ENCODE measurements around the gene CPNE5.
"Not testable (repeated sequence)": the region's sequence is repeated elsewhere in the genome, so short reads cannot be mapped to it uniquely, and the experiment has no call there.

The CPNE5 gene

DNA sequence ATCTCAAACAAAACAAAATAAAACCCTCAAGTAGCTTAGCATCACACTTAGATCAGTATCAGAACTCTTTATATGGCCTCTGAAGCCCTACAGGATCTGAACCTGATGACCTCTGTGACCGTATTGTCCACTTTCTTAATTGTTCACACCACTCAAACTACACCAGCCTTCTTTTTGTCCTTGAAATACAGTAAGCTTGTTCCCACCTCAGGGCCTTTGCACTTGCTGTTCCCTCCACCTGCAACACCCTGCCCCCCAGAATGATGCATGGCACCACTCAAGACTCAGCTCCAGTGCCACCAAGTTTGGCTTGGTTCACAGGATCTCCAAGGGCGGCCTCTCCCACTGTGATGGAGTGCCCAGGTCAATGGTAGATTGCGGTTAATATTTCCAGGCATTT is 25.7 kb downstream of the CPNE5 start:
- DNase-seq (ENCODE audit: low spot score), result no peak
- no peak for TF ChIP-seq CTCF (IDR thresholded peaks at IDR 0.05; ENCODE audit: extremely low read depth, missing control alignments)

- DNase-seq (ENCODE audit: low spot score), result not testable (repeated sequence)
Observed at GRCh38 chr6:36813047-36813446, 26.2 kb downstream of the CPNE5 start.

- no peak for DNase-seq (ENCODE audit: low spot score)
- no peak for TF ChIP-seq CTCF (IDR thresholded peaks at IDR 0.05; ENCODE audit: extremely low read depth, missing control alignments)
Observed at GRCh38 chr6:36809941-36810803, 29.1 kb downstream of the CPNE5 start.

- no peak for TF ChIP-seq CTCF (IDR thresholded peaks at IDR 0.05; ENCODE audit: extremely low read depth, missing control alignments)
- no peak for DNase-seq (ENCODE audit: low spot score)
Observed at GRCh38 chr6:36809156-36809555, 30.1 kb downstream of the CPNE5 start.

GRCh38 chr6:36808634-36809033 is 30.6 kb downstream of the CPNE5 start:
- no peak for TF ChIP-seq CTCF (IDR thresholded peaks at IDR 0.05; ENCODE audit: extremely low read depth, missing control alignments)
- DNase-seq (ENCODE audit: low spot score), result no peak

GRCh38 chr6:36807750-36808149 is 31.5 kb downstream of the CPNE5 start:
- TF ChIP-seq CTCF (IDR thresholded peaks at IDR 0.05; ENCODE audit: extremely low read depth, missing control alignments), result no peak
- DNase-seq (ENCODE audit: low spot score), result no peak

- no peak for TF ChIP-seq CTCF (IDR thresholded peaks at IDR 0.05; ENCODE audit: extremely low read depth, missing control alignments)
- no peak for DNase-seq (ENCODE audit: low spot score)
Observed at GRCh38 chr6:36807143-36807542, 32.1 kb downstream of the CPNE5 start.

DNA sequence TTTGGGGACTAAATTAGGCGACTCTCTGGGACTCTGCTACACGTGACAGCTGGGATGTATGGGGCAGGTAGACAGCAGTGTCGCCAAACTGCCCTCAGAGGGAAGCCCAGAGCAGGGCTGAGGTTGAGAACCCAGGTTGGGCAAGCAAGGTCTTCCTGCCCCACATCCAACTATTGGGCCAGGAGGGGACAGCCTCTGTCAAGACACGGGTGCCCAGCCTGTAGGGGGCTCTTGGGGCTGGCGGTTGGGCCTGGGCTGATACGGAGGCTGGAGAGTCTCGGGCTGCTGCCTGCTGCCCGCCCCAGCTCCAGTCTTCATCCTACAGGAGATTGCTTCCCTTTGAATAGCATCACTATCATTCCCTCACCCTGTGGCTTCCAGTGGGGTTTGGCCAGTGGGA is 33.3 kb downstream of the CPNE5 start:
- no peak for DNase-seq (ENCODE audit: low spot score)
- no peak for TF ChIP-seq CTCF (IDR thresholded peaks at IDR 0.05; ENCODE audit: extremely low read depth, missing control alignments)

Data from GM20000 (cell line).